Skin of body (tissue), 2 donors: Measurements from ENCODE around the gene PKHD1. TPM values are rescaled to one million over a fixed set of nuclear protein-coding genes. Genes with fewer than 3 reads are reported as not detected.

Experiments
- DNase-seq: peaks from one replicate; lab custom pipeline; 2025; lab: John Stamatoyannopoulos, UW
- total RNA-seq: library from RNA; depleted of rRNA; stranded (reverse); fragments of >200 nt; gene quantifications from one replicate; pipeline ENCODE4 v1.2.3, GENCODE V29; 2014

The PKHD1 gene
- 1.3 TPM for total RNA-seq

- no peak for DNase-seq
These were observed at the start of gene PKHD1 for GRCh38 chr6:52087498-52087999. PKHD1 (minus strand) TSS chr6:52087613; CDS start chr6:52084933, 2,680 bp downstream.

GRCh38 chr6:52136934-52137467 is 49.6 kb upstream of the PKHD1 start:
- no peak for DNase-seq

- DNase-seq: no peak
These were observed 48.6 kb upstream of the PKHD1 start for GRCh38 chr6:52136055-52136454.

- no peak for DNase-seq
These were observed 47.8 kb upstream of the PKHD1 start for GRCh38 chr6:52135217-52135616.

- DNase-seq: no peak
These were observed 46.6 kb upstream of the PKHD1 start for GRCh38 chr6:52134011-52134410.

- no peak for DNase-seq
These were observed 45.9 kb upstream of the PKHD1 start for GRCh38 chr6:52133324-52133723.

GRCh38 chr6:52132292-52132691 is 44.9 kb upstream of the PKHD1 start:
- DNase-seq: no peak

- no peak for DNase-seq
These were observed 43.0 kb upstream of the PKHD1 start for GRCh38 chr6:52130440-52130839.

- DNase-seq: no peak
These were observed 40.5 kb upstream of the PKHD1 start for GRCh38 chr6:52127957-52128356.

- no peak for DNase-seq
These were observed 38.8 kb upstream of the PKHD1 start for GRCh38 chr6:52126231-52126630.

- DNase-seq: no peak
These were observed 38.2 kb upstream of the PKHD1 start for GRCh38 chr6:52125572-52125971.

GRCh38 chr6:52125139-52125538 is 37.7 kb upstream of the PKHD1 start:
- no peak for DNase-seq

GRCh38 chr6:52124126-52125121 is 37.0 kb upstream of the PKHD1 start:
- DNase-seq: no peak

GRCh38 chr6:52123251-52123650 is 35.8 kb upstream of the PKHD1 start:
- DNase-seq: no peak

- DNase-seq: no peak
These were observed 29.9 kb upstream of the PKHD1 start for GRCh38 chr6:52117352-52117751.

- no peak for DNase-seq
These were observed 29.2 kb upstream of the PKHD1 start for GRCh38 chr6:52116605-52116948.

- DNase-seq: no peak
These were observed 28.6 kb upstream of the PKHD1 start for GRCh38 chr6:52115891-52116604.

GRCh38 chr6:52115145-52115741 is 27.8 kb upstream of the PKHD1 start:
- no peak for DNase-seq

- no peak for DNase-seq
These were observed 21.8 kb upstream of the PKHD1 start for GRCh38 chr6:52109171-52109571.

GRCh38 chr6:52108128-52108527 is 20.7 kb upstream of the PKHD1 start:
- no peak for DNase-seq

- no peak for DNase-seq
These were observed 19.6 kb upstream of the PKHD1 start for GRCh38 chr6:52106994-52107393.

GRCh38 chr6:52104979-52105378 is 17.6 kb upstream of the PKHD1 start:
- no peak for DNase-seq
